Measurements from ENCODE around the gene PRSS23.

- TF ChIP-seq CTCF (IDR thresholded peaks at IDR 0.05; ENCODE audit: insufficient read depth, low read length): no peak
- TF ChIP-seq REST (IDR thresholded peaks at IDR 0.05; ENCODE audit: insufficient replicate concordance, low read depth): no peak
- TF ChIP-seq POLR2AphosphoS5 (IDR thresholded peaks at IDR 0.05; ENCODE audit: low read depth): no peak
- TF ChIP-seq GABPA (IDR thresholded peaks at IDR 0.05; ENCODE audit: low read depth): no peak
Observed at GRCh38 chr11:86803136-86804045, 3.0 kb downstream of the PRSS23 start.

All from HL-60 (cell line).